ENCODE results near the gene TMEM200A. TPM values are rescaled to one million over a fixed set of nuclear protein-coding genes. Genes with fewer than 3 reads are reported as not detected.

The TMEM200A gene
- total and polyA plus RNA-seq, 2 donors (not counting 3 experiments of a cell fraction or from before 2014, with no cell fraction given) = 0.58 to 0.75 TPM

DNA sequence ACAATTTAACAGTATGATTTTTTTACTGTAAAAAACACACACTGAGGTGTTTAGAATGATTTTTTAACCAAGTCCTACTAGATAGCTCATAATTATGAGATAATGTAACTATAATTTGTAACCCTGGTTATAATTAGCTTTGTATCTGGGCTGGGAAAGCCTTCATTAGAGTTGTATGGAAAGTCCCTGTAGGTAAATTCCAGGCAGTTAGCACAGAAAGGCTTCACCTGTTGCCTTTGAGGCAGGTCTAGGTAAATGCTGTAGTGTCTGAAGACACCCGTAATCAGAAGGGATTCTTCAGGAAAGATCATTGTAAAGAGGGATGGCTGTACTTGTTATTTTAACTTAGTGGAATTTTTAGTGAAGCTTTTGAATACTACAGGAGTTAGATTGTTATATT, 1.9 kb downstream of the TMEM200A start:
- DNase-seq (ENCODE audit: low read depth, low spot score) (no peak), FAIRE-seq (no peak)
- Histone ChIP-seq H3K36me3 (ENCODE audit: control insufficient read depth in 2 of 2, extremely low read depth in 1 of 2, insufficient read depth in 2 of 2, low read length in 2 of 2) (no peaks in the 10 kb centered on the region), H3K27me3 (ENCODE audit: control insufficient read depth in 2 of 2, insufficient read depth in 2 of 2, low read length in 2 of 2) (peaks cover 24 to 34% of the 10 kb centered on the region in 2 experiments), H3K27ac (ENCODE audit: insufficient read depth, low read depth, low read length) (no peak overlapping the region), H4K20me1 (replicated peaks; ENCODE audit: control insufficient read depth, extremely low read depth, insufficient read depth, low read length) (no peaks in the 10 kb centered on the region), H3K9me1 (replicated peaks; ENCODE audit: control insufficient read depth, extremely low read depth, insufficient read depth, low read length) (no peaks in the 10 kb centered on the region), H3K9ac (replicated peaks; ENCODE audit: extremely low read depth, insufficient read depth, low read length) (no peak overlapping the region), H3K4me2 (ENCODE audit: insufficient read depth, low read length) (no peak overlapping the region), H2AFZ (ENCODE audit: low read depth, low read length) (no peak overlapping the region), H3K9me3 (replicated peaks; ENCODE audit: control insufficient read depth, insufficient read depth, low read length) (no peaks in the 10 kb centered on the region), H3K79me2 (ENCODE audit: control insufficient read depth, insufficient read depth, low read length) (no peaks in the 10 kb centered on the region), H3K4me1 (ENCODE audit: control insufficient read depth, extremely low read depth, insufficient read depth, low read length) (peaks cover 6% of the 10 kb centered on the region), H3K4me3 (replicated peaks in 1 of 3; ENCODE audit: insufficient read depth in 1 of 3, low read depth in 1 of 3, low read length in 3 of 3) (no peak overlapping the region)
- CTCF ChIA-PET = interaction anchor here (0.8 to 5.9 kb wide), 4 partner anchors 15 to 475 kb away, joined by 3 to 161 read pairs (median 4); no protein-coding TSS in a partner anchor
- BruUV-seq (replicated peaks) = no TSS peak
- dilution Hi-C loops (cut with MboI; ENCODE audit: extremely low pct_ligation_motif_present, low sequenced_read_pairs) = no loop called here
- no peak for TF ChIP-seq POLR2AphosphoS5 (IDR thresholded peaks at IDR 0.05; ENCODE audit: insufficient read depth, low read depth, low read length)
- no peak for TF ChIP-seq MYC (IDR thresholded peaks at IDR 0.05; ENCODE audit: low read depth, low read length)
- TF ChIP-seq, protein P1, sequence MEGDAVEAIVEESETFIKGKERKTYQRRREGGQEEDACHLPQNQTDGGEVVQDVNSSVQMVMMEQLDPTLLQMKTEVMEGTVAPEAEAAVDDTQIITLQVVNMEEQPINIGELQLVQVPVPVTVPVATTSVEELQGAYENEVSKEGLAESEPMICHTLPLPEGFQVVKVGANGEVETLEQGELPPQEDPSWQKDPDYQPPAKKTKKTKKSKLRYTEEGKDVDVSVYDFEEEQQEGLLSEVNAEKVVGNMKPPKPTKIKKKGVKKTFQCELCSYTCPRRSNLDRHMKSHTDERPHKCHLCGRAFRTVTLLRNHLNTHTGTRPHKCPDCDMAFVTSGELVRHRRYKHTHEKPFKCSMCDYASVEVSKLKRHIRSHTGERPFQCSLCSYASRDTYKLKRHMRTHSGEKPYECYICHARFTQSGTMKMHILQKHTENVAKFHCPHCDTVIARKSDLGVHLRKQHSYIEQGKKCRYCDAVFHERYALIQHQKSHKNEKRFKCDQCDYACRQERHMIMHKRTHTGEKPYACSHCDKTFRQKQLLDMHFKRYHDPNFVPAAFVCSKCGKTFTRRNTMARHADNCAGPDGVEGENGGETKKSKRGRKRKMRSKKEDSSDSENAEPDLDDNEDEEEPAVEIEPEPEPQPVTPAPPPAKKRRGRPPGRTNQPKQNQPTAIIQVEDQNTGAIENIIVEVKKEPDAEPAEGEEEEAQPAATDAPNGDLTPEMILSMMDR (IDR thresholded peaks at IDR 0.05; ENCODE audit: extremely low read depth in 1 of 2, insufficient read depth in 1 of 2, low read depth in 1 of 2, low read length in 2 of 2) = no peak
- TF ChIP-seq GATA2 (IDR thresholded peaks at IDR 0.05; ENCODE audit: insufficient read depth, insufficient read length, low read depth, low read length) = no peak
- TF ChIP-seq JUN (IDR thresholded peaks at IDR 0.05; ENCODE audit: borderline replicate concordance, insufficient read depth, insufficient read length, low read depth) = no peak
- no peak for TF ChIP-seq EZH2 (IDR thresholded peaks at IDR 0.05; ENCODE audit: borderline replicate concordance, low read depth, low read length, severe bottlenecking)
- no peak for TF ChIP-seq FOS (IDR thresholded peaks at IDR 0.05; ENCODE audit: borderline replicate concordance, insufficient read depth, low read length)
- TF ChIP-seq, protein P2, sequence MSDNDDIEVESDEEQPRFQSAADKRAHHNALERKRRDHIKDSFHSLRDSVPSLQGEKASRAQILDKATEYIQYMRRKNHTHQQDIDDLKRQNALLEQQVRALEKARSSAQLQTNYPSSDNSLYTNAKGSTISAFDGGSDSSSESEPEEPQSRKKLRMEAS (IDR thresholded peaks at IDR 0.05; ENCODE audit: insufficient read depth, insufficient read length) = no peak
- no peak for TF ChIP-seq POLR2A (IDR thresholded peaks at IDR 0.05; ENCODE audit: low read depth, low read length)
- intact Hi-C loops (cut with micrococcal nuclease) = loop anchor here (5.0 kb wide), 1 partner anchor 315 kb away; no protein-coding TSS in a partner anchor
- POLR2A ChIA-PET = no interaction called here

Data from endothelial cell of umbilical vein (primary cell).